ENCODE measurements around the gene ELP5. TPM values are rescaled to one million over a fixed set of nuclear protein-coding genes. Genes with fewer than 3 reads are reported as not detected.
A peak's percentile ranks its signal among the peaks of the same experiment; 100 is the strongest.

The ELP5 gene
- total RNA-seq, 2 donors from 2014 or later = 34.4 to 77.9 TPM

DNA sequence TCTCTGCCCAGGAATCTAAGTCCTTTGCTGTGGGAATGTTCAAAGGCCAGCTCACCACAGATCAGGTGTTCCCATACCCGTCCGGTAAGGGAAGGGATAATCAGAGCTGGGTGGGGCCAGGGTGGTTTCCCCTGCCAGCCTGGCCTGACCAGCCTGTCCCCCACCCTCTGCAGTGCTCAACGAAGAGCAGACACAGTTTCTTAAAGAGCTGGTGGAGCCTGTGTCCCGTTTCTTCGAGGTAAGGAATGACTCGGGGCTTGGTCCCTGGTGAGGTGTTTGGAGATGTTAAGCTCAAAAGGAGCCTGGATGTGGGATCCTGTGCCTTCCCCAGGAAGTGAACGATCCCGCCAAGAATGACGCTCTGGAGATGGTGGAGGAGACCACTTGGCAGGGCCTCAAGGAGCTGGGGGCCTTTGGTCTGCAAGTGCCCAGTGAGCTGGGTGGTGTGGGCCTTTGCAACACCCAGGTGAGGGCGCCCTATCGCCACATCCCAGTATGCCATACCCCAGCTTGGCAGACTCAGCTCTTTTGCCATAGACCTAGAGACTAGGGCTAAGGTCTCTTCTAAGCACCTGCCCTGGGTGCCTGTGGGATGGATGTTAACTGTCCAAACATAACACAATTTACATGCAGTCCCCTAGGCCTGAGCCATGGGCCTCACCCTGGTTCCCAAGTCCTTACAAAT is 31.3 kb upstream of the ELP5 start:
- intact Hi-C loops (cut with DNase I) = no loop called here
- TF ChIP-seq CTCF (IDR thresholded peaks at IDR 0.05) = peak; percentile 48
- Histone ChIP-seq H3K9me3 (no peaks in the 10 kb centered on the region), H3K4me1 (peaks cover 14% of the 10 kb centered on the region), H3K36me3 (peaks cover 11% of the 10 kb centered on the region), H3K27me3 (no peaks in the 10 kb centered on the region), H3K27ac (peak overlapping the region; percentile 99), H3K4me3 (peak overlapping the region; percentile 96), H3K9ac (ENCODE audit: low read depth in 2 of 2, low read length in 2 of 2) (peak overlapping the region; percentile 77 to 97)
- DNase-seq = peak; percentile 70

DNA sequence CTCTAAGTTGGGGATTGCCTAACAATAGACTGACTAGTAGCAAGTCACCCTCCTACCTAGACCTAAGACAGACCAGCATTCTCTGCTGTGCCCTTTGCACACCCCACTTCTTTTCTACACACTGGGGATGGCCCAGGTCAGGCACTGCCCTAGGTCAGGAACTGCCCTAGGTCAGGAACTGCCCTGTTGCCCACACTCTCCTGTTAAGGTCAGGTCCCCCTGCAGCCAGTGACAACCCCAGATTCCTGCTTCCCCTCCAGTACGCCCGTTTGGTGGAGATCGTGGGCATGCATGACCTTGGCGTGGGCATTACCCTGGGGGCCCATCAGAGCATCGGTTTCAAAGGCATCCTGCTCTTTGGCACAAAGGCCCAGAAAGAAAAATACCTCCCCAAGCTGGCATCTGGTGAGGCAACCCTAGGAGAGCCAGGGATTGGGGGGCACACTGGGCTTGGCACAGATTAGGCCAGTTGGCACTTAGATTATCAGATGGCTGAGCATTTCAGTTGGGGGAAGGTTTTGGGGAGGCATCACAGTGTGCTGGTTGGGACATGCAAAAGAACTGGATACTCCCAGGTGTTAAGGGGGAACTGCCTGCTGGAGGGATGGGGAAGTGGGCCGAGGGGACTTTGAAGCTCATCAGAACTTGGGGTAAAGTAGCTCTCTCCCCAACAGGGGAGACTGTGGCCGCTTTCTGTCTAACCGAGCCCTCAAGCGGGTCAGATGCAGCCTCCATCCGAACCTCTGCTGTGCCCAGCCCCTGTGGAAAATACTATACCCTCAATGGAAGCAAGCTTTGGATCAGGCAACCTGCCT is 30.5 kb upstream of the ELP5 start:
- no peak for DNase-seq
- Histone ChIP-seq H3K27me3 (no peaks in the 10 kb centered on the region), H3K4me1 (peaks cover 14% of the 10 kb centered on the region), H3K9ac (ENCODE audit: low read depth in 2 of 2, low read length in 2 of 2) (peak overlapping the region; percentile 77 to 97), H3K27ac (peak overlapping the region; percentile 99), H3K36me3 (peaks cover 11% of the 10 kb centered on the region), H3K4me3 (peak overlapping the region; percentile 96), H3K9me3 (no peaks in the 10 kb centered on the region)
- TF ChIP-seq CTCF (IDR thresholded peaks at IDR 0.05) = no peak
- intact Hi-C loops (cut with DNase I) = no loop called here

GRCh38 chr17:7222093-7222971 is 29.7 kb upstream of the ELP5 start:
- Histone ChIP-seq H3K4me1 (peaks cover 14% of the 10 kb centered on the region), H3K27me3 (no peaks in the 10 kb centered on the region), H3K27ac (no peak overlapping the region), H3K36me3 (peaks cover 11% of the 10 kb centered on the region), H3K4me3 (no peak overlapping the region), H3K9me3 (no peaks in the 10 kb centered on the region), H3K9ac (ENCODE audit: low read depth in 2 of 2, low read length in 2 of 2) (peak overlapping the region in 1 of 2 donors; percentile 77)
- no peak for TF ChIP-seq CTCF (IDR thresholded peaks at IDR 0.05)
- intact Hi-C loops (cut with DNase I) = no loop called here
- DNase-seq = no peak

GRCh38 chr17:7222972-7223292 is 29.1 kb upstream of the ELP5 start:
- H3K9ac ChIP-seq (ENCODE audit: low read depth in 2 of 2, low read length in 2 of 2) = no peak overlapping the region
- no peaks in the 10 kb centered on the region for H3K9me3 ChIP-seq
- no peak overlapping the region for H3K4me3 ChIP-seq
- TF ChIP-seq CTCF (IDR thresholded peaks at IDR 0.05) = no peak
- no peak for DNase-seq
- intact Hi-C loops (cut with DNase I) = no loop called here
- H3K36me3 ChIP-seq = peaks cover 11% of the 10 kb centered on the region
- no peak overlapping the region for H3K27ac ChIP-seq
- H3K4me1 ChIP-seq = peaks cover 14% of the 10 kb centered on the region
- no peaks in the 10 kb centered on the region for H3K27me3 ChIP-seq

- DNase-seq = no peak
- H3K4me3 ChIP-seq = no peak overlapping the region
- no peak overlapping the region for H3K27ac ChIP-seq
- no peaks in the 10 kb centered on the region for H3K9me3 ChIP-seq
- no peak for TF ChIP-seq CTCF (IDR thresholded peaks at IDR 0.05)
- intact Hi-C loops (cut with DNase I) = no loop called here
- H3K9ac ChIP-seq (ENCODE audit: low read depth in 2 of 2, low read length in 2 of 2) = no peak overlapping the region
- H3K4me1 ChIP-seq = peaks cover 14% of the 10 kb centered on the region
- H3K36me3 ChIP-seq = peaks cover 11% of the 10 kb centered on the region
- no peaks in the 10 kb centered on the region for H3K27me3 ChIP-seq
Measured at GRCh38 chr17:7223375-7223774, 28.6 kb upstream of the ELP5 start.
